Heart right ventricle (tissue), 16 donors: ENCODE results near the gene ACCS. TPM values are rescaled to one million over a fixed set of nuclear protein-coding genes. Genes with fewer than 3 reads are reported as not detected.
A peak's percentile ranks its signal among the peaks of the same experiment; 100 is the strongest.

Experiments
- ATAC-seq, 8 donors: fragments of 200-7000 bp; cut with Tn5 transposase; one replicate each; pipeline ENCODE4 v1.9.1; 2020; ENCODE audit warnings: mild to moderate bottlenecking in 8 of 8, moderate library complexity in 8 of 8, moderate number of reproducible peaks in 1 of 8
- DNase-seq, 2 donors: peaks; one replicate each; pipeline ENCODE4 v3.0.0-alpha.2; 2020
- H3K27ac ChIP-seq, 10 donors: fragments of 200-600 bp; sonication (generic) in 2 of 10; one replicate each; pipeline versions ENCODE4 v1.5.0 to v1.8.0; 2020 to 2022; ENCODE audit warnings: mild to moderate bottlenecking in 3 of 10
- H3K27me3 ChIP-seq, 7 donors: fragments of 200-600 bp; one replicate each; pipeline ENCODE4 v1.8.0; 2021 to 2022; ENCODE audit warnings: mild to moderate bottlenecking in 2 of 7
- H3K36me3 ChIP-seq, 9 donors: fragments of 200-600 bp; sonication (generic) in 1 of 9; one replicate each; pipeline versions ENCODE4 v1.5.0 to v1.8.0; 2020 to 2022; ENCODE audit warnings: mild to moderate bottlenecking in 2 of 9
- H3K4me1 ChIP-seq, 9 donors: fragments of 200-600 bp; sonication (generic) in 1 of 9; one replicate each; pipeline versions ENCODE4 v1.5.0 to v1.8.0; 2020 to 2022; ENCODE audit warnings: mild to moderate bottlenecking in 4 of 9
- H3K4me3 ChIP-seq, 10 donors: fragments of 200-600 bp; sonication (generic) in 2 of 10; one replicate each; pipeline versions ENCODE4 v1.5.0 to v1.8.0; 2020 to 2022; ENCODE audit warnings: mild to moderate bottlenecking in 7 of 10, moderate library complexity in 2 of 10
- H3K9me3 ChIP-seq, 11 donors: fragments of 200-600 bp in 10 of 11; sonication (generic) in 2 of 11; one replicate each; pipeline versions ENCODE4 v1.5.0 to v1.8.0; 2013 to 2022; ENCODE audit warnings: mild to moderate bottlenecking in 2 of 11, control low read depth in 1 of 11, moderate library complexity in 1 of 11
- CTCF ChIP-seq, 9 donors: fragments of 200-600 bp; sonication (generic) in 2 of 9; IDR thresholded peaks; one replicate each; pipeline versions ENCODE4 v1.5.0 to v1.8.0; 2021 to 2022; ENCODE audit warnings: antibody characterized with exemption in 9 of 9, mild to moderate bottlenecking in 5 of 9, moderate library complexity in 1 of 9
- WGBS, 2 donors: extraction: QIAGEN DNeasy Blood & Tissue Kit; methylation state at CpG; one replicate each; pipeline ENCODE4 v1.1.7; 2013; ENCODE audit warnings: inconsistent platforms in 1 of 2; 5-methylcytosine and 5-hydroxymethylcytosine counted together
- intact Hi-C, 10 donors: fragments of 100-400 bp; cut with DNase I; formaldehyde crosslinking; loops; one replicate each; pipeline versions ENCODE4 v1.11.1 to v1.14.2; 2022
- polyA plus RNA-seq, 2 donors: library from polyadenylated mRNA; stranded (reverse); fragments of 200-250 nt; gene quantifications; one replicate each; pipeline ENCODE4 v1.2.3, GENCODE V29; 2013
- total RNA-seq, 10 donors: library from RNA; stranded (reverse); fragmentation: NEBNext Ultra II Directional in 3 of 10; extraction: Animal tissue kit (Norgen Biotek cat#: 25700) in 3 of 10; gene quantifications; one replicate each; pipeline versions ENCODE4 v1.2.1 to v1.2.4, GENCODE V29; 2021 to 2023
- donor health status: Arrhythmogenic right ventricular cardiomyopathy.
- donor health status: ischemic (EF 13 %, LVEDD 7.1; RV severe dilation, severe dysfunction).
- donor health status: healthy with polysubstance abuse.
- donor health status: DM: no; HTN: yes; CAD: no.
- donor health status: DM: no; HTN: no; CAD: no.
- donor health status: ischemic (EF 25% LVEDD 6.9; RV normal size, moderate dysfunction).
- donor health status: ischemic (EF 25% LVEDD 5.7; RV mildly dilated, moderate dysfunction).
- donor health status: healthy.
- donor health status: DM: yes; HTN: yes; CAD: no.
- donor health status: Ischemic cardiomyopathy.
- donor health status: ischemic (EF 35%, LVEDD 5.7; RV mildly dilated, moderate dysfunction).
- donor health status: nonischemic (EF 11% LVEDD 7.7; RV severe dilation, severe dysfunction).
- donor health status: DM: yes; HTN: yes; CAD: no.
- donor health status: PGD.
- donor health status: ischemic (EF 29% LVEDD 5.4; RV normal size, mild dysfunction).
- donor health status: nonischemic (EF 23%, LVEDD 6.1; RV moderate dilation, normal function).

Gene ACCS
- total and polyA plus RNA-seq, 12 donors: 2.6 to 32.7 (median 8.2) TPM

GRCh38 chr11:44030996-44031395 lies 35.1 kb upstream of the ACCS start:
- Histone ChIP-seq H3K4me3 (no peak overlapping the region), H3K27me3 (no peaks in the 10 kb centered on the region), H3K36me3 (no peaks in the 10 kb centered on the region), H3K27ac (peak overlapping the region; percentile 49 to 89 (median 78)), H3K4me1 (peaks cover 9 to 43% (median 36%) of the 10 kb centered on the region in 9 donors), H3K9me3 (peaks cover 0 to 12% (median 3%) of the 10 kb centered on the region in 11 donors)
- no peak for TF ChIP-seq CTCF (IDR thresholded peaks at IDR 0.05)
- intact Hi-C loops: loop anchor here in 7 of 10 donors (2.0 to 10.0 kb wide), 5 partner anchors 42 to 88 kb away; partner anchors contain the start of gene C11orf96 (in 3 of the 7)
- 59 to 67% methylated on average over 5 of the region's 5 CpGs for WGBS, 2 donors
- no peak for DNase-seq
- ATAC-seq: no peak

GRCh38 chr11:44031549-44031948 lies 34.5 kb upstream of the ACCS start:
- DNase-seq (no peak), ATAC-seq (no peak)
- H3K9me3 ChIP-seq: peaks cover 0 to 6% (median 0%) of the 10 kb centered on the region in 11 donors
- no peaks in the 10 kb centered on the region for H3K36me3 ChIP-seq
- peaks cover 9 to 45% (median 37%) of the 10 kb centered on the region in 9 donors for H3K4me1 ChIP-seq
- no peaks in the 10 kb centered on the region for H3K27me3 ChIP-seq
- H3K27ac ChIP-seq: peak overlapping the region; percentile 28 to 89 (median 78)
- intact Hi-C loops: loop anchor here in 7 of 10 donors (2.0 to 10.0 kb wide), 5 partner anchors 43 to 89 kb away; partner anchors contain the start of gene C11orf96 (in 3 of the 7)
- no peak for TF ChIP-seq CTCF (IDR thresholded peaks at IDR 0.05)
- 94 to 95% methylated on average over 5 of the region's 5 CpGs for WGBS, 2 donors
- no peak overlapping the region for H3K4me3 ChIP-seq

GRCh38 chr11:44032299-44033085 lies 33.6 kb upstream of the ACCS start:
- ATAC-seq (peak; percentile 10 to 43 (median 30)), DNase-seq (peak; percentile 68 to 71)
- no peaks in the 10 kb centered on the region for H3K27me3 ChIP-seq
- no peak overlapping the region for H3K4me3 ChIP-seq
- 62 to 72% methylated on average over 15 of the region's 15 CpGs for WGBS, 2 donors
- intact Hi-C loops: loop anchor here in 6 of 10 donors (1.0 to 10.0 kb wide), 5 partner anchors 45 to 88 kb away; partner anchors contain the start of gene C11orf96 (in 2 of the 6)
- no peaks in the 10 kb centered on the region for H3K36me3 ChIP-seq
- no peaks in the 10 kb centered on the region for H3K9me3 ChIP-seq
- peaks cover 9 to 52% (median 45%) of the 10 kb centered on the region in 9 donors for H3K4me1 ChIP-seq
- TF ChIP-seq CTCF (IDR thresholded peaks at IDR 0.05): no peak
- H3K27ac ChIP-seq: peak overlapping the region in 9 of 10 donors; percentile 43 to 89 (median 74)

- no peak for DNase-seq
- peak overlapping the region in 8 of 10 donors; percentile 30 to 86 (median 72) for H3K27ac ChIP-seq
- peaks cover 9 to 53% (median 45%) of the 10 kb centered on the region in 9 donors for H3K4me1 ChIP-seq
- H3K36me3 ChIP-seq: no peaks in the 10 kb centered on the region
- H3K27me3 ChIP-seq: no peaks in the 10 kb centered on the region
- H3K4me3 ChIP-seq: no peak overlapping the region
- H3K9me3 ChIP-seq: no peaks in the 10 kb centered on the region
- ATAC-seq: no peak
- TF ChIP-seq CTCF (IDR thresholded peaks at IDR 0.05): no peak
- intact Hi-C loops: loop anchor here in 5 of 10 donors (2.0 to 10.0 kb wide), 4 partner anchors 46 to 89 kb away; partner anchors contain the start of gene C11orf96 (in 2 of the 5)
- WGBS, 2 donors: 41 to 52% methylated on average over 3 of the region's 3 CpGs
These were observed 32.6 kb upstream of the ACCS start for GRCh38 chr11:44033411-44033850.
